HG02840 (cell line): ENCODE results near the gene SCYGR4.

Experiments
- ATAC-seq: cut with Tn5 transposase; IDR thresholded peaks from one replicate; pipeline ENCODE4 v1.9.1; 2021; ENCODE audit warnings: mild to moderate bottlenecking, moderate library complexity, moderate number of reproducible peaks; ENCODE audit not compliant: unreplicated experiment, low FRiP score

SCYGR4 gene

DNA sequence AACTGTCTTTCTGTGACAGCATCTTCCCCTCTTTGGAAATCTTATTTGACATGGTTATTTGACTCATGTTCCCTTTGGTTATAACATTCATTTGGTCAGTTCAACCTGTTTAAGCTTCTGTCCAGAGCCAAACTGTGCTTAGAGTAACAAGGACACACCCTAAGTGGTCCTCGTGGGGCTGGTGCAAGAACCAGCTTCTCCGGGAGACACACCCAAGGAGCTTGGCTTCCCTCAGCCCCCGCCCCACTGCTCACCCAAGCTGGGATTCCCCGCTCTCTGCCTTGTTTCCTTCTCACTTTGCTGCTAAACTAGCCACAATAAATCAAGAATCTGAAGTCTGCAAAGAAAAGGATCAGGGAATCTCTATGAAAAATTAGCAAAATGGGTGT, 4.0 kb upstream of the SCYGR4 start:
- no peak for ATAC-seq

DNA sequence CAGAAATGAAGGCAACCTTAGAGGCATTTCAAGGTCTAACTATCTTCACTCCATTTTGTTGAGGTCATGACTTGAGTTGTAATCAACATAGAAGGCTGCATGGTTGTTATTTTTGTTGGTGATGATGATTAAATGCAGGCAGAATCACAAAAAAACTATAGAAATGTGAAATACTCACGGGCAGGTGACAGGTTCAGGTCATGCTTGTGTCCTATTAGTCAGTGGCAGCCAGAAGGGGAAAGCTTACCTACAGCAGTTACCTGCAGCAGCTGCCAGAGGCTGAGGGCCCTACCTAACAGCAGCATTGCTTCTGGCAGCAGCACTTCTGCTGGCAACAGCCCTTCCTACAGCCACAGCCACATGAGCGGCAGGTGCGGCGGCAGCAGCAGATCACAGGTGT, 3.1 kb upstream of the SCYGR4 start:
- no peak for ATAC-seq

DNA sequence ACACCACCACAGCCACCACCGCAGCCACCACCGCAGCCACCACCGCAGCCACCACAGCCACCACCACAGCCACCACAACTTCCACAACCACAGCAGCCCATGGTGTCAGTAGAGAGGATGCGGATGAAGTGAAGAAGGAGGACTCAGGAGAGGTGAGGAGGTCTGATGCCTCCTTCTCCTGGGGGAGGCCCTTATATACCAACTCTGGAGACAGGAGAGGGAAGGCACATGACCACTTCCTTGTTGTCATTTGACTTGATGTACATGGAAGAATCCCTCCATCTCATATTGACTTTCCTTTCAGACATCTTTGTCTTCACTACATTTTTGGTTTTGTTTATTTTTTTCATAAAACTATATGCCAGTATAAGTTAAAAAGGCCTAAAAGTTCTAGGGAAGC, 2.6 kb upstream of the SCYGR4 start, which contains the start of gene SCYGR3:
SCYGR3 (minus strand) TSS at position 101 of the 400 bp plus-strand sequence; CDS start at position 101, 0 bp downstream.
- ATAC-seq: no peak

DNA sequence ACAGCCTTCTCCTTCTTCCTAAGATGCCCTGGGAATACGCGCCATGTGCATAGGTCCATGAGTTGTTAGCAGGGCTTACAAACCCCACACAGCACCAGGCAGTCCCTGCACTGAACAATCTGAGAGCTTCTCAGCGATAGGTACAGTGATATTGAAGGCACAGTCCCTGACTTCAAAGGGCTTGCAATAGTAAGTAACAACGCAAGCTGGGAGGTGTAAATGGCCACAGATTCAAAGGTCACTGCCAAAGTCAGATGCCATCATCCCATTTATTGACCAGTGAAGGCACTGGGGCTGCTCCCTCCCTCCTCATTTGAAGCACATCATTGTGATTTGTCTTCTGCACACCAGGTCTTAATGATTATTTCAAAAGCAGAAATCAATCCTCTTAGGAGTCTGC, 2.1 kb upstream of the SCYGR4 start:
- ATAC-seq: no peak

DNA sequence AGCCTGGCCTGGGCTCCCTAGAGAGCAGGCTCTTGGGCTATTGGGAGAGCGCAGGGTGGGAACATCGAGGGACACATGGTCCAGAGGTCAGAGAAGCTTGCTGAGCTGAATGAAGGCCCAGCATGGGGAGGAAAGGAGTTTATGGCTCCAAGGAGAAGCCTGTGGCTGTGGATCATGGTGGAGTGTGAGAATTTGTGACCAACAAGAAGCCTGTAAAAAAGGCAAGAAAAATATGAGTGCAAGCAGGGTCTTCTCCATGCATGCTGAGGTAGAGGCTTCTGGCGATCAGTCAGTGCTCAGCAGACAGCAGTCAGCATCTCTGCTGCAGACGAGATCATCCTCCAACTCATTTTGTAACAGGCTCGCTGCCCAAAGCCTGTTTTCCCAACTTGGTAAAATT, 1.4 kb upstream of the SCYGR4 start:
- ATAC-seq: no peak

DNA sequence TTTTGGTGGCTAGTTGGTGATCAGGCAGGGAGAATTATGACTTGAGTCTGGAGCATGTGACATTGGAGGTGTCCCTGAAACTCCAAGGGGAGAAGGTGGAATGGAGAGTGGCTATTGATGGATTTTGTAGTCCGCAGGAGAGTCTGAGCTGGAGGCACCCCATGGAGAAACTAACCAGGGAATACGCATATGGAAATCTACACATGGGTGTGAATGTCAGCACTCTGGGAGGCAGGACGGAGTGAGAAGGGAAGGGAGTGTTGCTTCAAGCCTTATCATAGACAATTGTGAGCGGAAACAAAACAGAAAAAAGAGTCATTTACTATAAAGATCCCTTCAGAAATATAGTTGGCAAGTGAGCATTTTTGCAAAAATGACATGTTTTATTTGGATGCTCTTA, 667 bp upstream of the SCYGR4 start:
- ATAC-seq: no peak

DNA sequence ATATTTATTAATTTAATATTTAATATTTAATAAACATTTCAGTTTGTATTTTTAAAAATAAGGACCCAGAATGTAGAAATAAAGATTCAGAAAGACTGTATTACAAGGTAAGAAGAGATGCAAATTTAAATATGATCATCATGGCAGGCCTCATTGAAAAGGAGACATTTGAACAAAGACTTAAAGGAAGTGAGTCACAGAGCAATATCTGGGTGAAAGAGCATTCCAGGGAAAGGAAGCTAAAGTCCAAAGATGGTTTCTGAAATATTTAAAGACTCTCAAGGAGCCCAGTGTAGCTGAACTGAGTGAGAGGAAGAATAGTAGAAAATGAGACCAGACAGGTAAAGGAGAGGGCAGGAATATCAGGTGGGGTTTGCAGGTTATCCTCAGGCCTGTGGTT, 5.9 kb downstream of the SCYGR4 start:
- ATAC-seq: no peak

DNA sequence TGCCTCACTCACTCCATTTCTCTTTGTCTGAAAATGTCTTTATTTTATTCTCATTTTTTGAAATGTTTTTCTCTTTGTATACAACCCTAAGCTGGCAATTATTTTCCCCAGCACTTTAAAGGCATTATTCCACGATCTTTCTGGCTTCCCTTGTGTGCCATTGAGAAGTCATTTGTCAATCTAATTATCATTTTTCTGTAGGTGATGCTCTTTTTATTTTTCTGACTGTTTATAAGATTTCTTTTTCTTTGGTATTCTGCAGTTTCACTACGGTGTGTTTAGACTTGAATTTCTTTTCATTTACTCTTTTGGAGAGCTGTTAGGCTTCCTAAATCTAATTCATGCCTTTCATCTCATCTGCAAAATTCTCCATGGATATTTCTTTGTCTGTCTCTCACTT, 8.1 kb downstream of the SCYGR4 start:
- ATAC-seq: no peak

DNA sequence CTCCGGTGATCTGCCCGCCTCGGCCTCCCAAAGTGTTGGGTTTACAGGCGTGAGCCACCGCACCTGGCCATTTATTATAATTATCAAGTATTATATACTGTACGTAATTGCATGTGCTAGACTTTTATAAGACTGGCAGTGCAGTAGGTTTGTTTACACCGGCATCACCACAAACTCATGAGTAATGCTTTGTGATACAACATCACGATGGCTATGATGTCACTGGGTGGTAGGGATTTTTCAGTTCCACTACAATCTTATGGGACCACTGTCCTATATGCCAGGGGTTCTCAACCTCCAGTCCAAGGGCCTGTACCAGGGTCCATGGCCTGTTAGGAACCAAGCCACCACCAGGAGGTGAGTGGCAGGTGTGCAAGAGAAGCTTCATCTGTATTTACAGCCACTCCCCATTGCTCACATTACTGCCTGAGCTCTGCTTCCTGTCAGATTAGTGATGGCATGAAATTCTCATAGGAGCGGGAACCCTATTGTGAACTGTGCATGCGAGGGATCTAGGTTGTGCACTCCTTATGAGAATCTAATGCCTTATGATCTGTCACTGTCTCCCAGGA, 9.4 kb downstream of the SCYGR4 start:
- ATAC-seq: no peak

DNA sequence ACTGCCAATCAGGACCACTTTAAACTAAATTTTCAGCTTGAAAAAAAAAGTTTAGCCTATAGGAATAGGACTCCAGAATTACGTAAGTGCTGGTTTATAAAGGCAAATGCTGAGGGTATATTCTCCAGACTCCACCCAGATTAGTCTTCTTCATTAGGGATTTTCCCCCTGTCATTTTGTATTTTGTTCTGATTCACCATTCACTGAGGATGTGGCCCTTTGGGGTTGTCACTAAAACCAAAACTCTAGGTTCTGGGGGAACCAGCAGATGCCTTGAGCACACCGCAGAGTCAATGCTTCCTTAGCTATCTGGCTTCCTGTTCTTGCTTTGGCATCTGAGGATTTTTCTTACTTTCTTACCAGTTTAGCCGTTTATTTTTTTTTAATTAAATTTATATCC, 10.5 kb downstream of the SCYGR4 start:
- peak; percentile 88 for ATAC-seq

DNA sequence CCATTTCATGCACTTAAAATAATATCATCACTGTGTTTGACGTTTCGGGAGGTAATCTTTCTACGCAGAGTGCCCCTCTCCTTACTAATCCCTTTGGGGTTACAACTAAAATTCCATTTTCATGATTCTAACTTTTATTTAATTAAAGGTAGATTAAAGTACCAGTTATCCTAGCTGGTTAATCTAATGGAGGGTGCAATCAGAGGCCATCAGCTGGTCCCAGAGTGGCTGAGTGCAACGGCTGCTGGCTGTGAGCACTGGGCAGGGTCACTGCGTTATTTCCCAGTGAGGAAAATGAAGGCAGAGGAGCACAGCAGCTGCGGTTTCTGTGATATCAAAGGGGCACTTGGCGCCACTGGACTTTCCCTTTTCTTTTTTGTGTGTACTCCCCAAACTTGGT, 12.1 kb downstream of the SCYGR4 start:
- no peak for ATAC-seq

DNA sequence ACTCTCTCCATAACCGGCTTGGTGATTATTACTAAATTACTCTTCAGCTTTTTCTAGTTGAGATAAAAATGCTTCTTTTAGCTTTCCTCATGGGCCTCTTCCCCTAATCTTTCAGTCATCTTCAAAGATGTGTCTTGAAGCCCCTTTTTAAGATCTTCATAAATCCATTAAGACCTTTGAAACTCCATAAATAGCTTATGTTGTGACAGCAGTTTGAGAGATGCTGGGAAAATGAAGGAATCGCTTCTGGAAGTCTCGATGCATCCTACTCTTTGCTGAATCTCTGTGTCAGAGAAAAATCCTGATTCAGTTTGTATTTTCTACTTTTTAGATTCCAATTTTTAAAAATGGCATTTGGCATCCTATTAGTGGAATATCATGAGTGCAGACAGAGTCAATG, 13.0 kb downstream of the SCYGR4 start:
- no peak for ATAC-seq

DNA sequence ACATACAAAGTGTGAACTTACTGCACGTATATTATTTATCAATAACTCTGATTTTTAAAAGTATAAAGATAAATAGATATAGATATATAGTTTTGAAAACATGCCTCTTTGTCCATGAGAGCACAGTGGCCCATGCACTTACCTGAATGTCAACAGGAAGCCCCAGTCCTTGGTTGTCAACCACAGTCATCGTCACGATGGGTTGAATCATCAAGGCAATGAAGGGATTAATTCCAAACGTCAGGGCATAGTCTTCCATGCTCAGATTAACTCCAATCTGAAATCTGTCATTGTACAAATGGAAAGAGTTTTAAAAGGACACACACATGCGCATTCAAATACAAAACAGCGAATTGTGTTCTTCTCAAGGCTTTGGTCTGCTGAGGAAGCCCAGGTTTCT, 15.5 kb downstream of the SCYGR4 start:
- ATAC-seq: no peak

DNA sequence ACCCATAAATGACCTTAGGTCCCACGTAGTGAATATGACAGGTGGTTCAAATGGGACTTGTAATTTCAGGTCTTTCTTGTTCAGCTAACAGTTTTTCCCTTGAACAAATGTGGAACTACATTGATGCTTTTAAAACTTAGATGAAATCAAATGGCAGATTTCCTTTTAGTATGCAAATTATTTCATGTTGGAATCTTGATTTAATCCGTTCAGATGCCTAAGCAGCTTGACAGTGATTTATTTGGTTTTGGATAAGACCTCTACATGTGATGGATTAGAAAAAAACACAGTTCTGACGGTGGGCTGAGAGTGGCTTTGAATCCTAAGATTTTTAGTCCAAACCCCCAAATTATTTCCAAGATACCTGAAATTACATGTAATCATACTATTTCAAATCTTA, 16.9 kb downstream of the SCYGR4 start:
- no peak for ATAC-seq

DNA sequence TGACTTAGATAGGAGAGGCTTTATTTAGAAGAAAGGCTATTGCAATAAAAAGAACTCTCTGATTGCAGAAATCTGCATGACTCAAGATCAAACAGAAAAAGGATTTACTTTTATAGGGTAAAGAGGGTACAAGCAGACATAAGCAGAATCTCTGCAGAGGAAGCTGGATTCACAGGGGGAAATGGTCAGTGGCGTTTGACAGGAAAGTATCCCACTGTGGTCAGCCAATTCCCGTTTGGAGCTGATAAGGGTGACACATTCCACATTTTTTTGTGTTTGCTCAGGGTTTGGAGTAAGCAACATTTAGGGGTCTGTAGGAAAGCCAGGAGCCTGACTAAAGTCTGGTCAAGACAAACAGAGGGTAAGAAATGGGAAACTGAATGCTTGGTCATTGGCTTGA, 25.4 kb downstream of the SCYGR4 start:
- no peak for ATAC-seq

DNA sequence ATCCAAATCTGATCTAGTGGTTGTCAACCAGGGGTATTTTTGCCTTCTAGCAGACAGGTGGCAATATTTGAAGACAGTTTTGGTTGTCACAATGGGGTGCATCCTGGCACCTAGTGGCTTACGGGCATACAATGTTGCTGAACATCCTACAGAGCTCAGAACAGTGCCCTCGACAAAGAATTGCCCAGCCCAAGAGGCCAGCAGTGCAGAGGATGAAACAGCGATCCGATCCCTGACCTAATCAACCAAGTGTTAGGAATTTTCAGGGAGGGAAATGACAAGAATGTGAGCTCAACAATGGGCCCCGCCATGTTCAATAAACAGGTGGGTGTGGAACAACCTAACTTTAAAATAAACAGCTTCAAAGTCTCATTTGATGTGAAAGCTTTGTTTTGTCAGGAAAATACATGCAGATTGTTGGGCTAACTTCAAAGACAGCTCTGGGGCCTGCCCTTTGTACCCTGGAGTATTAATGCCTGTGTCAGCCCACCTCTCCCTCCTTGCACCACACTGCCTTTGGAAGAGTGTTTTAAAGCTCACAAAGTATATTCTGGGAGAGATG, 26.8 kb downstream of the SCYGR4 start:
- ATAC-seq: no peak

DNA sequence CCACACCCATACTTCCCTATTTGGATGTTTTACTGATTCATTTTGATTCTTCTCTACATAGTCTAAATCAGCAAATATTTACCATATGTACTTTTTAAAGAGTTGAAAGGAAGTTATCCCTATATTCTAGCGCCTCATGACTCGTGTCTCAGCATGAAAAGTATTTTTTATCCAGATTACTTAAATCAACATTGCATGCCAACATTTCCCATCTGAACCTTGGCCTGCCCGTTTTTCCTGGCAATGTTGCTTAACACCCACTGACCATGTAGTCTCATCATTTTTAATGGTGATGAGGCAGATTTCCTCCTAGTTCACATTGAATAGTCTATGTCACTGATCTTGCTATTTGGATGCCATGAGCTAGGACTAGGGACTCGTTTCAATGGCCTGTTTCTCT, 36.1 kb downstream of the SCYGR4 start:
- no peak for ATAC-seq

DNA sequence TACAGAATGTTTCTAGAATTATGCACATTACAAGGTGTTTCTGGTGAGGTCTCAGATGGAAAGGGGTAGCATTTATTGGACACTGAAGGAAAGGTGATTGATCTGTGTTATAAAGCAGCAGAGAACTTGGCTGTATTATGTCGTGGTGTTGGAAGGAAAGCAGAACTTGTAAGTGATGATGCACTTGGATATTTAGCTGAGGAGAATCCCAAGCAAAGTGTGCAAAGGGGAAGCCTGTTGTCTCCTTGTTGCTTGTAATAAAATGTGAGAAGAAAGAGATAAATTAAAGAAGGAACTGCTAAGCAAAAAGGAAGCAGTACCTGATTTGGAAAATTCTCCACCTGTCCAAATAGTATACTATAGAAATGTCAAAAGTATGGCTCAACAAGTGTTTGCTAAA, 37.1 kb downstream of the SCYGR4 start:
- ATAC-seq: no peak

DNA sequence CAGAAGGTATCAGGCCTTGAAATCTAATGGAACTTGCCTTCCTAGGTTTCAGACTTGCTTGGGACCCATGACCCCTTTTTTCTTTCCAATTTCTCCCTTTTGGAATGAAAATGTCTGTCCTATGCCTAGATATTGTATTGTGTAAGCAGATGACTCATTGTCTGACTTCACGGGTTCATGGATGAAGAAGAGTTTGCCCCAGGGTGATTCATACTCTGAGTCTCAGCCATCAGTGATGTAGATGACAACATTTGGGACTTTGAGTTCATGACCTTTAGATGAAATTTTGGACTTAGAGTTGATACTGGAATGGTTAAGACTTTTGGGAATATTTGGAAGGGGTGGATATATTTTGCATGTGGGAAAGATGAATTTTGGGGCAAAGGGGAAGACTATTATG, 38.2 kb downstream of the SCYGR4 start:
- no peak for ATAC-seq

DNA sequence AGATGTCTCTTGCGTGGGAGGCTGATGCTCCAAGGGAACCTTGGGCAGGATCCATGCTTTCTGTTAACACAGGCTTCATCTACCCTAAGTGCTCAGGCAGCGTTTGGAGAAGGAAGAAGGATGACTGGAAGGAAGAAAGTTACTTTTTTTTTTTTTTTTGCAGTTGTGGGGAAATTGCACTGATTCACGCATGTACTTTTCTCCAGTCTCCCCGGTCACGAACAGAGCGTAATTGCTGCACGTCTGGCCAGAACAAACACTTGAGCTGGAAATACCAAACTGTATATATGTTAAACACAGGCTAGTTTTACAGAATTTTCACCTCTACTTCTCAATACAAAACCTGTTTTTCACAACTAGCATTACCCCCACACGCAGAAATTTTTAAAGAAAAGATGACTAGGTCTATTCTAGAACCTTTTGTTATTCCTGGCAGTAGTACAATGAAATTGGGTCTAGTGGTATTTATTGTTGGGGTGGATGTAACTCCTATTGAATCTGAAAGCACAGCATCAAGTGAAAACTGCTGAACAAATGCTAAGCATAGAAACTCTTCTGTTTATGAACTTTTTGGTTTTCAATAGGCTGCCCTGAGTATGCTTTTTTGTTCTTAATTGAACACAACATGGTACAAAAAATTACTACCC, 40.0 kb downstream of the SCYGR4 start:
- no peak for ATAC-seq

DNA sequence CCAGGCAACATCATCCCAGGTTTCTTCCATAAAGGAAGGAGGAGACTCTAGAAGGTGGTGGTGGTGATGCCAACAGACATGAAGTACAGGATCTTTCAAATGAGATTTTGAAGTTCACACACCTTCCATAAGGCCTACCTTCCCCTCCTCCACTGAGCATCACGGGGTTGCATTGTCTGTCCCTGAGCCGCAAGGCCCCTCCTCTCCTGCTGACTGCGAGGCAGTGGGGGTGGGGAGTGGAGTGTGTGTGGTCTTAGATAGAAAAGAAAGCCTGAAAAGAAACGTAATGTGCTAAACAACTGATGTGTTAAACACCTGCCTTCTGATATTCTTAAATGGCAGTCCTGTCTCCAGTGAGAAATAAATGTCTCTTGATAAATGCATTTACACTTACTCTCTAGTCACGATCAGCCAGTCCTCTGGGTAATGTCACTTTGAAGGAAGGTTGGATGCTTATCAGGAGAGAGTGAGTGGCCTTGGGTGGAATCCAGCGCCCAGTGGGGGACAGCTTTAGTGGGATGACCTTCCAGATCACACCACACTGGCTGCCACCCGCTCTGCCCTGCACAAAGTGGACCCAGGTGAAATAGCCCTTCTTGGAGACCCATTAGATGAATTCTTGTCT, 43.8 kb downstream of the SCYGR4 start:
- no peak for ATAC-seq

DNA sequence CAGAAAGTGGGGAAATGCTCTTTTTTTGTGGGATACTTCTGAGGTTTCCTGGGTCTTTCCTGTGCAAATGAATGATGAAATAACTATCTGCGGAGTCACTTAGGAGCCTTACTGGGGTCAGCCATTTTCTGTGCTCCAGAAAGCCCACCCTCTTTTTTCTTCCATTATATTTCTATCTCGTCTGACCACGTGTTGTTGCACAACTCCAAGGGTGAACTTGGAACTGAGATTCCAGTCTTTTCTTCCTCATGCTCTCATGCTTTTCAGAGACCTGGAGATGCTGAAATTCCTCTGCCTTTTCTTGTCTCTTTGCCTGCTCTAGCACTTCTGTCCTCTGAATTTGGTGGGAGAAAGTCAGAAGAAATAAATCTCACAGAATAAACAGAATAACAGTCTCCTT, 44.5 kb downstream of the SCYGR4 start:
- ATAC-seq: no peak
